ENCODE data around the gene OSBPL2. TPM values are rescaled to one million over a fixed set of nuclear protein-coding genes. Genes with fewer than 3 reads are reported as not detected.

Gene OSBPL2
- total RNA-seq, 1 experiment from 2014 or later: 41.4 TPM

GRCh38 chr20:62252342-62252966, 14.1 kb downstream of the OSBPL2 start:
- CTCF ChIA-PET: no interaction called here

GRCh38 chr20:62253398-62253797, 15.1 kb downstream of the OSBPL2 start:
- ATAC-seq (no peak), DNase-seq (ENCODE audit: low read depth, low spot score) (no peak)
- CTCF ChIA-PET: no interaction called here
- no peak overlapping the region for H3K4me3 ChIP-seq (ENCODE audit: low read depth in 2 of 2, low read length in 2 of 2)
- no peaks in the 10 kb centered on the region for H3K27me3 ChIP-seq (ENCODE audit: control insufficient read depth, insufficient read depth, low read length)
- in situ Hi-C loops (cut with HindIII; ENCODE audit: low pct_unique_long_range_greater_than_20kb, low sequenced_read_pairs): no loop called here
- H3K4me1 ChIP-seq (ENCODE audit: control insufficient read depth, insufficient read depth, low read length): no peaks in the 10 kb centered on the region; the same call in 1 of the 2 replicates
- no peaks in the 10 kb centered on the region for H3K9me3 ChIP-seq (ENCODE audit: control insufficient read depth, insufficient read depth, low read depth, low read length)
- POLR2A ChIA-PET: no interaction called here
- TF ChIP-seq POLR2AphosphoS5 (IDR thresholded peaks at IDR 0.05; ENCODE audit: low read depth, low read length) (no peak), REST (IDR thresholded peaks at IDR 0.05; ENCODE audit: insufficient read depth in 1 of 2, low read depth in 2 of 2, low read length in 1 of 2) (no peak)
- BruUV-seq (replicated peaks): no TSS peak
- H3K27ac ChIP-seq (ENCODE audit: low read length): no peak overlapping the region
- no peaks in the 10 kb centered on the region for H3K36me3 ChIP-seq (ENCODE audit: control insufficient read depth, insufficient read depth, low read length)
- intact Hi-C loops (cut with micrococcal nuclease; ENCODE audit: unreplicated experiment): no loop called here

More at GRCh38 chr20:62252342-62252966, 14.1 kb downstream of the OSBPL2 start:
- BruUV-seq (replicated peaks): no TSS peak
- Histone ChIP-seq H3K4me1 (ENCODE audit: control insufficient read depth, insufficient read depth, low read length) (no peaks in the 10 kb centered on the region; the same call in 1 of the 2 replicates), H3K9me3 (ENCODE audit: control insufficient read depth, insufficient read depth, low read depth, low read length) (no peaks in the 10 kb centered on the region), H3K36me3 (ENCODE audit: control insufficient read depth, insufficient read depth, low read length) (no peaks in the 10 kb centered on the region), H3K27me3 (ENCODE audit: control insufficient read depth, insufficient read depth, low read length) (no peaks in the 10 kb centered on the region), H3K4me3 (ENCODE audit: low read depth in 2 of 2, low read length in 2 of 2) (no peak overlapping the region), H3K27ac (ENCODE audit: low read length) (no peak overlapping the region)
- in situ Hi-C loops (cut with HindIII; ENCODE audit: low pct_unique_long_range_greater_than_20kb, low sequenced_read_pairs) (no loop called here), intact Hi-C loops (cut with micrococcal nuclease; ENCODE audit: unreplicated experiment) (no loop called here)
- POLR2A ChIA-PET: no interaction called here
- TF ChIP-seq SIN3A (IDR thresholded peaks at IDR 0.05; ENCODE audit: borderline replicate concordance, insufficient read depth, low read depth, low read length): no peak
- TF ChIP-seq REST (IDR thresholded peaks at IDR 0.05; ENCODE audit: insufficient read depth in 1 of 2, low read depth in 2 of 2, low read length in 1 of 2): no peak
- no peak for TF ChIP-seq POLR2AphosphoS5 (IDR thresholded peaks at IDR 0.05; ENCODE audit: low read depth, low read length)
- TF ChIP-seq TCF7L2 (IDR thresholded peaks at IDR 0.05; ENCODE audit: low read depth, low read length): no peak
- TF ChIP-seq CTCF (IDR thresholded peaks at IDR 0.05): no peak
- DNase-seq (ENCODE audit: low read depth, low spot score) (no peak), ATAC-seq (no peak)
